Measurements from ENCODE around the gene CAND1.

CAND1 gene

GRCh38 chr12:67263471-67263870 is 5.7 kb upstream of the CAND1 start:
- no peak overlapping the region for H3K4me3 ChIP-seq (ENCODE audit: low read length)
- 100% methylated on average over 2 of the region's 5 CpGs for WGBS (ENCODE audit: extremely low coverage, insufficient coverage, low lambda C conversion rate)
- no peak overlapping the region for H3K4me2 ChIP-seq (ENCODE audit: low read length)
- no peak overlapping the region for H3K23ac ChIP-seq (ENCODE audit: low read length)
- no peak overlapping the region for H3K27ac ChIP-seq (ENCODE audit: low read depth, low read length)
- H2BK120ac ChIP-seq (ENCODE audit: low read depth, low read length), result no peak overlapping the region
- no peak overlapping the region for H2BK15ac ChIP-seq (replicated peaks; ENCODE audit: low read depth)
- H2AK5ac ChIP-seq (ENCODE audit: low read length), result no peak overlapping the region
- no peak overlapping the region for H3K9ac ChIP-seq (ENCODE audit: low read length)
- DNase-seq, result no peak
- H4K8ac ChIP-seq (ENCODE audit: low read depth, low read length), result no peak overlapping the region
- H3K56ac ChIP-seq (ENCODE audit: low read length), result no peak overlapping the region
- no peak overlapping the region for H2BK5ac ChIP-seq (ENCODE audit: low read length)
- no peak overlapping the region for H4K5ac ChIP-seq (ENCODE audit: low read length)
- no peak overlapping the region for H3K4ac ChIP-seq (ENCODE audit: low read depth, low read length)
- no peak overlapping the region for H3K18ac ChIP-seq (ENCODE audit: low read length)
- H3K79me1 ChIP-seq (ENCODE audit: low read length), result no peaks in the 10 kb centered on the region
- no peaks in the 10 kb centered on the region for H3K27me3 ChIP-seq (ENCODE audit: insufficient read depth, low read length, poor library complexity)
- no peaks in the 10 kb centered on the region for H3K36me3 ChIP-seq (ENCODE audit: control insufficient read depth, insufficient read depth, low read length)
- no peaks in the 10 kb centered on the region for H3K4me1 ChIP-seq (ENCODE audit: control insufficient read depth, low read depth, low read length)
- H3K79me2 ChIP-seq (ENCODE audit: control insufficient read depth, insufficient read depth, low read length), result no peaks in the 10 kb centered on the region

GRCh38 chr12:67268335-67268895 is 743 bp upstream of the CAND1 start:
- peak; percentile 100 for DNase-seq
- Histone ChIP-seq H3K27me3 (ENCODE audit: insufficient read depth, low read length, poor library complexity) (no peaks in the 10 kb centered on the region), H2BK15ac (replicated peaks; ENCODE audit: low read depth) (no peak overlapping the region), H2AK5ac (ENCODE audit: low read length) (no peak overlapping the region), H3K79me2 (ENCODE audit: control insufficient read depth, insufficient read depth, low read length) (peaks cover 32% of the 10 kb centered on the region), H3K4me2 (ENCODE audit: low read length) (peak overlapping the region; percentile 99), H3K79me1 (ENCODE audit: low read length) (no peaks in the 10 kb centered on the region), H3K4me1 (ENCODE audit: control insufficient read depth, low read depth, low read length) (no peaks in the 10 kb centered on the region), H3K23ac (ENCODE audit: low read length) (peak overlapping the region; percentile 1), H4K5ac (ENCODE audit: low read length) (no peak overlapping the region), H2BK5ac (ENCODE audit: low read length) (peak overlapping the region; percentile 77), H4K8ac (ENCODE audit: low read depth, low read length) (no peak overlapping the region), H3K18ac (ENCODE audit: low read length) (peak overlapping the region; percentile 71), H3K56ac (ENCODE audit: low read length) (peak overlapping the region; percentile 95), H3K36me3 (ENCODE audit: control insufficient read depth, insufficient read depth, low read length) (no peaks in the 10 kb centered on the region), H3K4me3 (ENCODE audit: low read length) (peak overlapping the region; percentile 77), H3K27ac (ENCODE audit: low read depth, low read length) (no peak overlapping the region), H3K9ac (ENCODE audit: low read length) (peak overlapping the region; percentile 91), H2BK120ac (ENCODE audit: low read depth, low read length) (no peak overlapping the region), H3K4ac (ENCODE audit: low read depth, low read length) (peak overlapping the region; percentile 81)
- WGBS (ENCODE audit: extremely low coverage, insufficient coverage, low lambda C conversion rate), result no CpG with 5 or more reads among the region's 19 CpGs

- peak overlapping the region; percentile 96 for H3K27ac ChIP-seq (ENCODE audit: low read depth, low read length)
- peak overlapping the region; percentile 84 for H3K23ac ChIP-seq (ENCODE audit: low read length)
- H3K4me2 ChIP-seq (ENCODE audit: low read length), result peak overlapping the region; percentile 42
- H3K4ac ChIP-seq (ENCODE audit: low read depth, low read length), result peak overlapping the region; percentile 40
- H2AK5ac ChIP-seq (ENCODE audit: low read length), result no peak overlapping the region
- H3K4me1 ChIP-seq (ENCODE audit: control insufficient read depth, low read depth, low read length), result no peaks in the 10 kb centered on the region
- H4K8ac ChIP-seq (ENCODE audit: low read depth, low read length), result no peak overlapping the region
- no peak overlapping the region for H2BK15ac ChIP-seq (replicated peaks; ENCODE audit: low read depth)
- H4K5ac ChIP-seq (ENCODE audit: low read length), result no peak overlapping the region
- H3K9ac ChIP-seq (ENCODE audit: low read length), result peak overlapping the region; percentile 96
- H3K79me1 ChIP-seq (ENCODE audit: low read length), result no peaks in the 10 kb centered on the region
- peak overlapping the region; percentile 100 for H3K56ac ChIP-seq (ENCODE audit: low read length)
- H2BK5ac ChIP-seq (ENCODE audit: low read length), result peak overlapping the region; percentile 79
- no peaks in the 10 kb centered on the region for H3K27me3 ChIP-seq (ENCODE audit: insufficient read depth, low read length, poor library complexity)
- WGBS (ENCODE audit: extremely low coverage, insufficient coverage, low lambda C conversion rate), result no CpG with 5 or more reads among the region's 61 CpGs
- DNase-seq, result peak; percentile 79
- H3K36me3 ChIP-seq (ENCODE audit: control insufficient read depth, insufficient read depth, low read length), result no peaks in the 10 kb centered on the region
- H3K4me3 ChIP-seq (ENCODE audit: low read length), result peak overlapping the region; percentile 94
- H2BK120ac ChIP-seq (ENCODE audit: low read depth, low read length), result no peak overlapping the region
- peaks cover 44% of the 10 kb centered on the region for H3K79me2 ChIP-seq (ENCODE audit: control insufficient read depth, insufficient read depth, low read length)
- peak overlapping the region; percentile 33 for H3K18ac ChIP-seq (ENCODE audit: low read length)
These were observed 745 bp downstream of the CAND1 start for GRCh38 chr12:67269633-67270573.

GRCh38 chr12:67270622-67271021 is 1.5 kb downstream of the CAND1 start:
- peaks cover 2% of the 10 kb centered on the region for H3K79me1 ChIP-seq (ENCODE audit: low read length)
- no peaks in the 10 kb centered on the region for H3K27me3 ChIP-seq (ENCODE audit: insufficient read depth, low read length, poor library complexity)
- no peaks in the 10 kb centered on the region for H3K4me1 ChIP-seq (ENCODE audit: control insufficient read depth, low read depth, low read length)
- H3K56ac ChIP-seq (ENCODE audit: low read length), result peak overlapping the region; percentile 100
- no peak overlapping the region for H3K18ac ChIP-seq (ENCODE audit: low read length)
- H3K4me2 ChIP-seq (ENCODE audit: low read length), result peak overlapping the region; percentile 42
- no peak for DNase-seq
- no peak overlapping the region for H2AK5ac ChIP-seq (ENCODE audit: low read length)
- peaks cover 51% of the 10 kb centered on the region for H3K79me2 ChIP-seq (ENCODE audit: control insufficient read depth, insufficient read depth, low read length)
- H3K4ac ChIP-seq (ENCODE audit: low read depth, low read length), result no peak overlapping the region
- H3K23ac ChIP-seq (ENCODE audit: low read length), result no peak overlapping the region
- WGBS (ENCODE audit: extremely low coverage, insufficient coverage, low lambda C conversion rate), result no CpG with 5 or more reads among the region's 6 CpGs
- H4K5ac ChIP-seq (ENCODE audit: low read length), result no peak overlapping the region
- peak overlapping the region; percentile 96 for H3K9ac ChIP-seq (ENCODE audit: low read length)
- no peak overlapping the region for H2BK15ac ChIP-seq (replicated peaks; ENCODE audit: low read depth)
- no peaks in the 10 kb centered on the region for H3K36me3 ChIP-seq (ENCODE audit: control insufficient read depth, insufficient read depth, low read length)
- no peak overlapping the region for H4K8ac ChIP-seq (ENCODE audit: low read depth, low read length)
- H2BK120ac ChIP-seq (ENCODE audit: low read depth, low read length), result no peak overlapping the region
- no peak overlapping the region for H3K27ac ChIP-seq (ENCODE audit: low read depth, low read length)
- H3K4me3 ChIP-seq (ENCODE audit: low read length), result peak overlapping the region; percentile 94
- no peak overlapping the region for H2BK5ac ChIP-seq (ENCODE audit: low read length)

- Histone ChIP-seq H3K36me3 (ENCODE audit: control insufficient read depth, insufficient read depth, low read length) (no peaks in the 10 kb centered on the region), H2BK120ac (ENCODE audit: low read depth, low read length) (no peak overlapping the region), H2BK15ac (replicated peaks; ENCODE audit: low read depth) (no peak overlapping the region), H3K18ac (ENCODE audit: low read length) (no peak overlapping the region), H3K79me2 (ENCODE audit: control insufficient read depth, insufficient read depth, low read length) (peaks cover 64% of the 10 kb centered on the region), H4K8ac (ENCODE audit: low read depth, low read length) (no peak overlapping the region), H3K23ac (ENCODE audit: low read length) (no peak overlapping the region), H2BK5ac (ENCODE audit: low read length) (no peak overlapping the region), H4K5ac (ENCODE audit: low read length) (no peak overlapping the region), H3K4me3 (ENCODE audit: low read length) (no peak overlapping the region), H3K79me1 (ENCODE audit: low read length) (peaks cover 2% of the 10 kb centered on the region), H3K27ac (ENCODE audit: low read depth, low read length) (no peak overlapping the region), H3K4me1 (ENCODE audit: control insufficient read depth, low read depth, low read length) (no peaks in the 10 kb centered on the region), H3K9ac (ENCODE audit: low read length) (no peak overlapping the region), H3K4me2 (ENCODE audit: low read length) (no peak overlapping the region), H3K27me3 (ENCODE audit: insufficient read depth, low read length, poor library complexity) (no peaks in the 10 kb centered on the region), H3K56ac (ENCODE audit: low read length) (no peak overlapping the region), H3K4ac (ENCODE audit: low read depth, low read length) (no peak overlapping the region), H2AK5ac (ENCODE audit: low read length) (no peak overlapping the region)
- no CpG with 5 or more reads among the region's 1 CpG for WGBS (ENCODE audit: extremely low coverage, insufficient coverage, low lambda C conversion rate)
- no peak for DNase-seq
These were observed 2.8 kb downstream of the CAND1 start for GRCh38 chr12:67271976-67272375.

All from mesendoderm (in vitro differentiated cells).